Neural cell (in vitro differentiated cells): ENCODE data around the gene RPL10A.

Experiments used
- EP300 ChIP-seq: fragments of 450-650 bp; conservative IDR thresholded peaks from 2 replicates; pipeline ENCODE4 v1.6.1; 2014; ENCODE audit warnings: antibody characterized with exemption, mild to moderate bottlenecking, moderate library complexity; ENCODE audit not compliant: poor library complexity, severe bottlenecking
- EZH2 ChIP-seq: fragments of 200-600, 300-800 bp; shearing (Covaris generic), sonication (generic); IDR thresholded peaks from 2 replicates; pipeline ENCODE4 v1.6.1; 2014; ENCODE audit warnings: antibody characterized with exemption, low read length, borderline replicate concordance, mild to moderate bottlenecking; ENCODE audit not compliant: insufficient read depth, poor library complexity, severe bottlenecking
- POLR2AphosphoS5 ChIP-seq: IDR thresholded peaks from 2 replicates; pipeline ENCODE4 v1.6.1; 2012
- RAD21 ChIP-seq: fragments of 450-650 bp; conservative IDR thresholded peaks from 2 replicates; pipeline ENCODE4 v1.6.1; 2014; ENCODE audit warnings: antibody characterized with exemption, mild to moderate bottlenecking, moderate library complexity
- TAF1 ChIP-seq: IDR thresholded peaks from 2 replicates; pipeline ENCODE4 v1.6.1; 2012; ENCODE audit warnings: low read depth
- TF ChIP-seq, protein P1 (sequence below): fragments of 450-650 bp; IDR thresholded peaks from 2 replicates; pipeline ENCODE4 v1.5.1; 2014; ENCODE audit warnings: antibody characterized with exemption, mild to moderate bottlenecking, moderate library complexity; ENCODE audit not compliant: poor library complexity, severe bottlenecking

DNA sequence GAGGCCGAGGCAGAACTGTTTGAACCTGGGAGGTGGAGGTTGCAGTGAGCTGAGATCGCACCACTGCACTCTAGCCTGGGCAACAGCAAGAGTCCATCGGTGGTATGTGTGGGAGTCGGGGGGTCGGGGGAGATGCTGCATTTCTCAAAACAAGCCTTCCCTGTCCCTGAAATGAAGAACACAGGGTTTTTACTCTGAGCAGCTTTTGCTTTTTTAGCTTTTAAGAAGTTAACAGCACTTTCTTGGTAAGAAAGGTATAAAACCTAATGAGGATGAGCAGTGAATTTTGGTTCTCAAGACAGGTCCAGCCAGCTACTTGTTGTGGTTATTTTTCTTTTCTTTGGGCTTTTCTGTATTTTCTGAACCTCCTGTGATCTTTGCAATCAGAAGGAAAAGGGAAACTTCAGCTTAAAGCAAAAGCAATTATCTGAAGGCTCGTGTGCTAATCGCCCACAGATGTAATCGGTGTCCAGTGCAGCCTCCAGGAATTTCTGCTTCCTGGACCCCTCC lies 3.7 kb downstream of the RPL10A start:
- TF ChIP-seq, protein P1, sequence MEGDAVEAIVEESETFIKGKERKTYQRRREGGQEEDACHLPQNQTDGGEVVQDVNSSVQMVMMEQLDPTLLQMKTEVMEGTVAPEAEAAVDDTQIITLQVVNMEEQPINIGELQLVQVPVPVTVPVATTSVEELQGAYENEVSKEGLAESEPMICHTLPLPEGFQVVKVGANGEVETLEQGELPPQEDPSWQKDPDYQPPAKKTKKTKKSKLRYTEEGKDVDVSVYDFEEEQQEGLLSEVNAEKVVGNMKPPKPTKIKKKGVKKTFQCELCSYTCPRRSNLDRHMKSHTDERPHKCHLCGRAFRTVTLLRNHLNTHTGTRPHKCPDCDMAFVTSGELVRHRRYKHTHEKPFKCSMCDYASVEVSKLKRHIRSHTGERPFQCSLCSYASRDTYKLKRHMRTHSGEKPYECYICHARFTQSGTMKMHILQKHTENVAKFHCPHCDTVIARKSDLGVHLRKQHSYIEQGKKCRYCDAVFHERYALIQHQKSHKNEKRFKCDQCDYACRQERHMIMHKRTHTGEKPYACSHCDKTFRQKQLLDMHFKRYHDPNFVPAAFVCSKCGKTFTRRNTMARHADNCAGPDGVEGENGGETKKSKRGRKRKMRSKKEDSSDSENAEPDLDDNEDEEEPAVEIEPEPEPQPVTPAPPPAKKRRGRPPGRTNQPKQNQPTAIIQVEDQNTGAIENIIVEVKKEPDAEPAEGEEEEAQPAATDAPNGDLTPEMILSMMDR: no peak
- TF ChIP-seq EZH2 (no peak), POLR2AphosphoS5 (no peak), RAD21 (no peak), EP300 (no peak), TAF1 (no peak)
